Raji (cell line): ENCODE measurements around the gene ODAM.
"Not testable (repeated sequence)": the region's sequence is repeated elsewhere in the genome, so short reads cannot be mapped to it uniquely, and the experiment has no call there.

Source experiments
- POLR2A ChIP-seq: IDR thresholded peaks from 2 replicates; pipeline ENCODE4 v1.6.1; 2011; ENCODE audit warnings: low read depth, low read length, control low read depth; ENCODE audit not compliant: insufficient read depth

ODAM gene

DNA sequence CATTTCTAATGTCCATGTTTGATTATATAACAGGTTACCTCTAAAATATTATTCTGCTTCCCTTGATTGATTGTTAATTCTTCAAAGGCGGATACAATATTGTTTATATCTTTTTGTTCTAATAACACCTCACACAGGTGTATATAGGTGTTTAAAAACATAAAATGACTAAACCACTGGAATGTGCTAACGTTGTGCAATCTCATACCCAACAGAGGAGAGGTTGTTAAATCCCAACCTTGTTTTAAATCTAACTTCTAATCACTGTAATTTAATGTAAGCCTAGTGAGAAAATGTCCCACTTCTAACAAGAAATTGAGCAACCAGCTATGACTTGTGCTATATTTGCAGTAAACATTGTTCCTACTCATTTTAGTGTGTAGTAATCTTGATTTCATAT, 1.3 kb downstream of the ODAM start:
- no peak for TF ChIP-seq POLR2A

DNA sequence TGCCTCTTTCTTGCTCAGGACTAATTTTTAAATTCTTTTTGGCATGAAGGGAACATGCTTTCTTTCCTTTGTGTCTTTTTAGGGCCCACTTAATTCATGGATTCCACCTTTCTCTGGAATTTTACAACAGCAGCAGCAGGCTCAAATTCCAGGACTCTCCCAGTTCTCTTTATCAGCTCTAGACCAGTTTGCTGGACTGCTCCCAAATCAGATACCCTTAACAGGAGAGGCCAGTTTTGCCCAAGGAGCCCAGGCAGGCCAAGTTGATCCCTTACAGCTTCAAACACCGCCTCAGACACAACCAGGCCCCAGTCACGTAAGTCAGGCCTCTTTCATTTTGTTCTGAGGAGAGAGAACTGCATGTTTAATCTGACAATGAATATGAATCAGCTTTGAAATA, 2.3 kb downstream of the ODAM start:
- no peak for TF ChIP-seq POLR2A

DNA sequence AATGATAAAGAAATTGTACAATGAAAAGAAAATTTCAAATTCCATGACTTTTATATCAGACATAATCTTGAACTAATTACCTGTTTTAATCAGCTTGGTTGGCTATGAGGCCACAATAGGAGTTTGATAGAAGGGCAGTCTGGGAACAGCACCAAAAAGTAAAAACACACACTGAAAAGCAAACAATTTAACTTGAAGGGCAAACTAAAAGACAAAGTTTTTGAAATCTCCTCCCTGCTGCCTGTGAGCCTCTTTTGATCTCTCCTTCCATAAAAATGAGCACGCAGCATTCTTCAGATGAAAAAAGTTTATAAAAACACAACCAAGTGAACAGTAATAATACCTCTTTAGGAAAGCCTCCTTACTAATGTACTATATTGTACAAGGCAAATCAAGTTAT, 8.1 kb downstream of the ODAM start:
- TF ChIP-seq POLR2A = no peak

DNA sequence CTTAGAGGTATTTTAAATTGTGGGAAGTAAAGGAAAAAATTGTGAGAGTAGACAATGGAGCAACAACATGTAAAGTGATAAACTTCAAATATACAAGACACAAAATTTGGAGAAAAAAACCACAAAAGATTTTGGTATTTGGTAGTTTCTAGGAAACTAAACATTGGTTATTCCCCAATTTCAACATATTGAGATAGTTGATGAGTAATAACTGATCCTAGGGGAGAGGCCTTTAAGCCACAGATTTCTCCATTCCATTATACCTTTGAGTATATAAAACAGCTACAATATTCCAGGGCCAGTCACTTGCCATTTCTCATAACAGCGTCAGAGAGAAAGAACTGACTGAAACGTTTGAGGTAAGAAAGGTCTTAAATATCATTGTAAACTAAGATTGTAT, 30.3 kb downstream of the ODAM start, which contains the start of gene FDCSP:
Gene FDCSP, plus strand, starts transcription at position 301 of the 400 bp plus-strand sequence. CDS start 5,071 bp downstream, outside the sequence.
- no peak for TF ChIP-seq POLR2A

DNA sequence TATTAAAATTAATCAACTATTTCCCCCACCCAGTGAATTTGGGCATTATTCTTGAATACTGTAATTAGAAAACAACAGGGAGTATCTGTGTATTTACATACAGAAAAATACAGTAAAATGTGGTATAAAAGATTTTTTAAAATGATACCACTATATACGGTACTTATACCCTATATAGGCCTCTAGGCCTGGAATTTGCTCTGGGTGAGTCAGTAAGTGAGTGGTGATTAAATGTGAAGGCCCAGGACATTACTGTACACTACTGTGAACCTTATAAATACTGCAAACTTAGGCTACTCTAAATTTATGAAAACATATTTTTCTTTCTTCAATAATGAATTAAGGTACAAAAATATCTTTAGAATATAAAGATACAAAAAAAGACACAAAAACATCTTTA, 40.6 kb downstream of the ODAM start:
- no peak for TF ChIP-seq POLR2A

DNA sequence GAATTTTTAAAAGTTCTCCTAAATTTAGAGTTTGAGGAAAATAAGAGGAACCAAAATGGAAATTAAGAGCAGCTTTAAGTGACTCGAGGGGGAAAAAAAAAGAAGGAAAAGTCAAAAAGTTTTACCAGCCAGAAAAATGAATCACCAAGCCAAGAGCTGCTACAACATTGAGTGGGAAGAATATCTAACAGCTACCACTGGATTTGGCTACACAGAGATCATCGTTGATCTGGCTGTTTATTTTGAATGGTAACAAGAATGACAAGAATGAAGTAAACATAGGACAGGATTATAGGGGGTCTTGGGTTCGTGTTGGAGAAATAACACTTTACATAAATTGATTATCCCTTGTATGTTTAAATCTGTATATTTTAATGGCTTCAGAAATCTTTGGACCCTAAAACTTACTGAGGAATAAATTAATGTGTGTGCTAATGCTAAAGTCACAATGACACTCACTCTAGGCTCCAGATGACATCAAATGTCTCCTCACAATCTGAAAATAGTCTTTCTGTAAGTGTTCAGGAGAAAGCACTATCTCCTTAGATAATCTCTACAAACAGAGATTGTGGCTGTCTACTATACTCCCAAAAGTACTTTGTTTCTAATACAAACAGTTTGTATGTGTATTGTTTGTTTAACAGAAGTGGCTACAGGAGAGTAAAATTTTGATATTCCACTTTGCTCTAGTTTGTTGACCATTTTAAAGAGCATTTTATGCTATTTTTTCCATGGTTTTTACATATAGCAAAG, 43.8 kb downstream of the ODAM start:
- TF ChIP-seq POLR2A = no peak

DNA sequence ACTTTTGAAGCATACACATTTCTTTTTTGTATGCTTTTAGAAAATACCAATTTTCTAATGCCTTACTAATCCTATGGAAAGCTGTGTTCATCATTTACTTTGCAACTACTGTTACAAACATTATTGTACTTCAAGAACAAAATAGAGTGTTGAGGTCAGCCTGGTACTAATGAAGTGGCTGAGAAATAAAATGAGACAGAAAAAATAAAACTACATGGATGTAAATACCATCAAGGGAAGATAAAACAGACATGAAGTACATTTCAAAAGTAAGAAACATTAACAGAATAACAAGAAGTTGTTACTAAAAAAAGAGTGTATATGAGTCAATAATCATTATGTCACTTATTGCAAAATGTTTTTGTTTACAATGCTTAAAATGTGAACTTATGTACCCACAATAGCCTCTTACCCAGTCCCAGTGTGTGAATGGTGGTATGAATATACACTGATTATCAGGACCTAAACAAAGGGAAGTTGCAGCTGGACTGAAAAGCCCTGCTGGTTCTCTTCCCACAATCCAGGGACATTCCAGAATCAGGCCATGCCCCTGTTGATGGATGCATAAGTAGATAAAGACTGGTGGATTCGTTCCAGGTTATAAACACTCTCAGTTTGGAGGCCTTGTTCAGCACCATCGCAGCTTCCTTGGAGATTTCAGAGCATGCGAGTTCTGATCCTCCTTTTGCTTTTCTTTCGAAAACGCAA, 44.5 kb downstream of the ODAM start:
- no peak for TF ChIP-seq POLR2A

DNA sequence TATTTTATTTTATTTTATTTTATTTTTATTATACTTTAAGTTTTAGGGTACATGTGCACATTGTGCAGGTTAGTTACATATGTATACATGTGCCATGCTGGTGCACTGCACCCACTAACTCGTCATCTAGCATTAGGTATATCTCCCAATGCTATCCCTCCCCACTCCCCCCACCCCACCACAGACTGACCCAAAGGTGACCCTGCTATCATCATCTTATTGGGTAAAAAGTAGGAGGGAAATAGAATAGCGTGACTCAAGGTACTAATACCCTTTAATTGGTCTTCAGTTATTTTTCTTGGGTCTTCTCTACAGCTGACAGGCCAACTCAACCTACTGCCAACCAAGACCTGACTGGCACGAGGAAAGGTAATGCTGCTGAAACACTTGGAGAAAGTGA, 46.8 kb downstream of the ODAM start, which contains the start of gene CSN3:
Gene CSN3, plus strand, starts transcription at position 301 of the 400 bp plus-strand sequence. CDS start 2,223 bp downstream, outside the sequence.
- TF ChIP-seq POLR2A = not testable (repeated sequence)

DNA sequence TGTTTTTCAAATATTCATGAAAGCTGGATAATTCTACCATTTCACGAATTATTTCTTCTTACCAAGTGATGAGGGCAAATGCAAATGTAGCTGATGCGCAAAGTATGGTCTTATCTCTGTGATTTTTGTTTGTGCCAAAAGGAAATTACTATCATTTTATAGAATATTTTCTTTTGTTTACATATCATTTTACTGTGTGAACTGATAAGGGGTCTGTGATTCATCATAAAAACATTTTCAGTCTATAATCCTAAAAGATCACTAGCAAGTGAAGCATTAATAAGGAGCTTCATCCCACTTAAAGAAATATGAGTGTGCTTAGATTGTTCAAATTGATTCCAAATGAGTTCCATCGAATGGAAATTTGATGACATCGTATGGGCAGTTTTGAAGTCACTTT, 47.6 kb downstream of the ODAM start:
- TF ChIP-seq POLR2A = no peak

DNA sequence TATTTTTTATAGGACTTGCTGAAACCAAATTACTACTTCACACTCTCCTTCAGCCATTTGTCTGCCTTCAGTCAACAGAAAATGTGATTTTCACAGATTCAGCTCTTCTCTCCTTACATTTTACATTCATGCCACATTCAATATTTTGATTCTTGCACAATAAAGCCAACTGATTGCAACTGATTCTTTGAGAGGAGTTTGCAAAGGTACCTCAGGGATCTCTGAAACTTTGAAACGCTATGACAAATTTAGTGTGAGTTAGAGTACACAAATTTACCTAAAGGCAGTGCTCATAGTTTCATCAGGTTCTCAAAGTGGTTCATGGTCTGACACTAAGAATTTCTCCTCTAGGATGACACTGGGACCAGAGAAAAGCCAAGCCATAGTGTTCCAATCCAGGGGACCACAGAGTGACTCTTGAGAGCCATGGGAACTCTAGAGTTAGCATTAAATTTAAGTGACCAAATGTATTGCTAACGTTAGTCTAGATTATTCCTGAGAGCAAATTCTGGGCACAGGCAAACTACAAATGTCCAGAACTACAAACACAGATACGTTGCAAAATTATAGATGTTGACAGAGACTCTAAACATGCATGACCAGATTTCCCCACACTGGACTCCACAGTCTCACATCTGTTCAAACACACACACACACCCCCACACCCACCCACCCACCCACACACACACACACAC, 55.9 kb downstream of the ODAM start:
- TF ChIP-seq POLR2A = no peak

DNA sequence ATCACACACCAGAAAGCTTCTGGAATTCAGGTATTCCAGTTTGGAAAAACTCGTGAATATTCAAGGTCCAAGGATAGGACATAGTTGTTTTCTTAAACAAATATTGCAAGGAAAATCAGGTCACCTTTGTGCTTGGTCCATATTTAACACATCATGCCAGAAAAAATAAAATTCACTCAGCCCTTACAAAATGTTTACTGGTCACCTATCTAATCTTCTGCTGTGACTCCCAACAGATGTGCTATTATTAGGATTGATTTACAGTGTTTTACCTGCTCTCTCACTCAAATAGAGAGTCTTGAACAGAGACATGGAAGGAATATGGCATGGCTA, 56.4 kb downstream of the ODAM start:
- TF ChIP-seq POLR2A = no peak
